GM19467 (cell line): ENCODE results near the gene MCFD2.
"Not testable (repeated sequence)": the region's sequence is repeated elsewhere in the genome, so short reads cannot be mapped to it uniquely, and the experiment has no call there.

Experiments used
- ATAC-seq: cut with Tn5 transposase; IDR thresholded peaks from one replicate; pipeline ENCODE4 v1.9.1; 2021; ENCODE audit warnings: mild to moderate bottlenecking, moderate library complexity; ENCODE audit not compliant: unreplicated experiment

The MCFD2 gene

GRCh38 chr2:46875962-46876689, 39.5 kb downstream of the MCFD2 start:
- ATAC-seq, result not testable (repeated sequence)

DNA sequence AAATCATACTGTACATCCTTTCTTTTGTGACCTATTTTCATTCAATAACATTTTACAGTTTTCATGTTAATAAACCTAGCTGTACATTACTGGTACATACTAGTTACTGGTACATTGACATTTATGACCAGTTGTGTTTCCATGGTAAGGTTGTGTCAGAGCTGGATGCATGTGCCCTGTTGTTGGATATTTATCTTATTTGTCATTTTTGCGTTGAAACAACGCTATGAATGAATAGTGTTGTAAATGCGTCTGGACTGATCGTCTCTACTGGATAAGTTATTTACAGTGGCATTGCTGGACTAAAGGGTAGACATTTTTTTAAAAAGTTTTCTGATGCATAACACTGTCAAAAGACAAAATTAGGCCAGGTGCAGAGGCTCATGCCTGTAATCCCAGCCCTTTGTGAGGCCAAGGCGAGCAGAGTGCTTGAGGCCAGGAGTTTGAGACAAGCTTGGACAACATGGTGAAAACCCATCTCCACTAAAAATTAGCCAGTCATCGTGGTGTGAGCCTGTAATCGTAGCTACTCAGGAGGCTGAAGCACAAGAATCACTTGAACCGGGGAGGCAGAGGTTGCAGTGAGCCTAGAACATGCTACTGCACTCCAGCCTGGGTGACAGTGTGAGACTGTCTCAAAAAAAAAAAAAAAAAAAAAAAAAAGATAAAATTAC, 40.2 kb downstream of the MCFD2 start:
- no peak for ATAC-seq

- no peak for ATAC-seq
These were observed 41.2 kb downstream of the MCFD2 start for GRCh38 chr2:46874236-46874929.

- no peak for ATAC-seq
These were observed 42.0 kb downstream of the MCFD2 start for GRCh38 chr2:46873604-46874068.

DNA sequence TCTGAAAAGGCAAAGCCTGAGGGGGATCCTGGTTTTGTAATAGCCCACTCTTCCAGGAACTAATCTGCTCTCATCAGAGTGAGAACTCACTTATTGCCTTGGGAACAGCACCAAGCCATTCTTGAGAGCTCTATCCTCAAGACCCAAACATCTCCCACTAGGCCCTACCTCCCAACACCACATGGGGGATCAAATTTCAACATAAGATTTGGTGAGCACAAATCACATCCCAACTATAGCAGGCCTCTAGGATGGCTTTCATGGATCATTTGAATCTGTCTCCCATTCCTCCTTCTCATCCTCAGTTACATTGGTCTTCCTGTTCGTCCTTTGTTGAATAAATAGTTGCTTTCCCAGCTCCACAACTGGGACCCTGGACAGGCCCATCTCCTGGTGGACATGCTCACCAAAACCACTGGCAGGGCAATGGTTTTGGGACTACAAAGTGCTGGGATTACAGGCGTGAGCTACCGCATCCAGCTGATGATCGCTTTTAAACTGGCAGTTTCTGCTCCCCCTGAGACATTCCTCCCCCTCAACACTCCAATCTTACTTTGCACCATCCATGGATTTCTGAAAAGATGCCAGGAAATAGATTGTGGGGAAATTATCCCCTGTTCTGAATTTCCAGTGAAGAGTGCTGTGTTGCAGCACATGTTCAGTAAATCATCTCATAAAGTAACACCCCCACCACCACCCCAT, 42.6 kb downstream of the MCFD2 start:
- no peak for ATAC-seq

DNA sequence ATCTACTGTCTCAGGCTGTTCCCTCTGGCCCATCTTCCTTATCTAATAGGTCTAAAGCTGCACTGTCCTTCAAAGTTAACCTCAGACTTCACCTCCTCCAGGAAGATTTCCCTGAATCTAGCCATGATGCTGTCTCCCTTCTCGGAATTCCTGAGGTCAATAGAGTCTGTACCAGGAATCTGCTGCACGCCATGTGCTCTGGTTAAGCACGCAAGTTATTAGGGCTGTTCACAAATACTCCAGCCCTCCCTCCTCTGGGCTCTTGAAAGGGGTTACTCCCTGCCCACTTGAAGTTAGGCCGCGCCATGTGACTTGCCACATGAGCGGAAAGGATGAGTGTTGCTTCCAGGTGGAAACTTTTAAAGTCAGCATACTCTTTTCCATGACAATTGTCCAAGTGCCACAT, 43.6 kb downstream of the MCFD2 start:
- no peak for ATAC-seq

- ATAC-seq, result no peak
These were observed 45.4 kb downstream of the MCFD2 start for GRCh38 chr2:46870051-46870839.

GRCh38 chr2:46869621-46870020, 46.0 kb downstream of the MCFD2 start:
- no peak for ATAC-seq

DNA sequence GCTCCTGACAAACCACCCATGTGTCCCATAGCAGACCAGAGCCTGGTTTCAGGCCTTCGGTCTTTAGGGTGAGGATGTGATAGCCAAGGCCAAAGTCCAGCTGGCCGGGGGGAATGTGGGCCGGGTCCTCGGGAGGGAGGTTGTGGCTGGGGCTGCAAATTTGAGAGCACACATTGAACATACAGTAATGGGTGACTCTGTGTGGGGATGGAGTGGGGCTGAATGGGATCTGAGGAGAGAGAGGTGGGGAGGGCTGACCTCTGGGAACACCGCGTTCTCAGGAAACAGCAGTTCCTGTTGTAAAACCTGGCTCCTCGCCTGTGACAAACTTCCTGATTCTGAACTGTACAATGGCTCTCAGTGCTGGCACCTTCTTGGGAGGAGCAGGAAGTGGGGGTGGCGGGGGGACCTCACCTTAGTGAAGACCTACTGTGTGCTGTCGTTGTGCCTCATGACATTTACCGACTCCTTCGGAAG, 48.8 kb downstream of the MCFD2 start:
- no peak for ATAC-seq

DNA sequence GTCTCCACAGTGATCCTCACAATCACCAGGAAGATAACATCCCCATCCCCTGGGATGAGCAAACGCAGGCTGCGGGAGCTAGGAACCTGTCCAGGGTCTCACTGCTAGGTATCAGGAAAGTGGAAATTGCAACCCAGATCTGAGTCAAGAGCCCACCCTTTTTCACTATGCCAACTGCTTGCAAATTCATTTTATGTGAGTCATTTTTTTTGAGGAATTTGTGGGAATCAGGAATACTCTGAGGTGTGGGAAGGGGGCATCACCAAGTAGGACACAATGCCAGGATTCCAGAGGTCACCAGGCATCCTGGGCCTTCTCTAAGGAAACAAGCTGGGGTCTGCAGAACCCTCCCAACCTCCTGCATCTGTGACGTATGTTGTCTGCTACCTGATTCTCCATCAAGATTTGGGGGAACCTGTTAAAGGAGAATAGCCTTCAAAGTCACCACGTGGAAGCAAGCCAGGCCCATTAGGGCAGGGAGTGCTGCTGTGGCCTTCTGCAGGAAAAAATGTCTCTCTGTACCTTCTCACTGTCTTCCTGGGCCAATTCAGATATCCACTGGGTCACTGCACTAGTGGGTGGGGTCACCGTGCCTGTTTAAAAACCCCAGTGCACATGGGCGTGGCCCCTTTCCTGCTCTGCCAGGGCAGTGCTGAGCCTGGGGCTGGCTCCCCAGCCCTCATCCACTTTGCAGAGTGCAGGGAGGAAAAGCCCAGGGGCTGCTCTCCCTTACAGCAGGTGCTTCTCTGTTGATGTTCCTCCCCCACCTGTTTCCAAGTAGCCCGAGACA, 50.2 kb downstream of the MCFD2 start:
- ATAC-seq, result no peak

DNA sequence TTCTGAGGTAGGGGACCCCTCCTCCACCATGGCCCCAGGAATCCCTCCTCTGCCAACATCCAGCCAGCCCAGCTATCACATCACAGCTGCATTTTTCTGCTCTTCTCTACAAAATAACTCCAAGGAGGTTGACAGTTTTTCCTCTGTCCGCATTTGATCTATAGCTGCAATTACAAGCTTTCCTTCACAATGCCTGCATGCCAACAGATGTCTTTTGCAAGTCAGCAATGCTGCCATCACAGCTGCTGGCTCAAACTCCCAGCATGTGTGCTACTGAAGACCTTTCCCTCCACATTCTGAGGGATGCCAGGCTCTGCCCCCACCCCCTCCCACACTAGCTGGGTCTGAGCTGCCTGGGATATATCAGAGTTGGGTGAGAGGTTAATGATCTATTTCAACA, 51.7 kb downstream of the MCFD2 start:
- ATAC-seq, result no peak

- ATAC-seq, result no peak
These were observed 53.1 kb downstream of the MCFD2 start for GRCh38 chr2:46862514-46862913.

GRCh38 chr2:46861916-46862315, 53.7 kb downstream of the MCFD2 start:
- ATAC-seq, result no peak

DNA sequence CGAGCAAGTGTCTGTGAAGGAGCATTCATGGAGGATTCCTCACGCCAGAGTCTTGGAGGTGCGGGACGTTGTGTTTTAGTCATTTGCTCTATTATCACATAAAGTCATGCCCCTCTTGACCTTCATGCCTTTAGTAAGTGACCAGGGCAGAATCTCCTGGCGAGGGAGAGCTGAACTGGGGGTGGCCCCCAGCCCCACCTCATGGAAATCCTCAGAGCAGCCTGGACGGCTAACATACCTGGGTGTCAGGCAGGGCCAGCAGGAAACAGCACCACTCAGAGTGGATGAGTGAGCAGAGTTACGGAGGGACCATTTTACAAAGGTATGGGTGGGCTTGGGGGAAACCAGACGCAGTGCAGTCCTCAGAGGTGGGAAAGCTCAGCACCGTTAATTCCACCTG, 56.1 kb downstream of the MCFD2 start:
- ATAC-seq, result no peak

GRCh38 chr2:46858702-46859090, 56.9 kb downstream of the MCFD2 start:
- no peak for ATAC-seq

- no peak for ATAC-seq
These were observed 57.5 kb downstream of the MCFD2 start for GRCh38 chr2:46857871-46858701.

DNA sequence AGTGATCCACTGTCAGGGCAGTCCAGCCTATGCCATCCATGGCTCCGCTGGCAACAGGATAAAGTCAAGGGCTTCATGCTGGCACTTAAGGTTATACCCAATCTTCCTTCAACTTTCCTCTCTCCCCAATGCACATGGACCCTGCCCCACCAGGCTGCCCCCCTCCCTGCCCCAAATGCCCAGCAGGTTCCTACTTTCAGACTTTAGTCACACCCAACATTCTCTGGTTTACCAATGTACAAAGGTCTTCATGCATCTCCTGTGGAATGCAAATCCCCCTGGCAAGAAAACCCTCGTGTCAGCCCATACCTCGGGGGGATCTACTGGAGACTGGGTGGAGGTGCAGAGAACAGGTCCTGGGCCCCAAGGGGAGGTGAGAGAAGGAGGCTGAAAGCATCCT, 59.3 kb downstream of the MCFD2 start:
- ATAC-seq, result no peak

DNA sequence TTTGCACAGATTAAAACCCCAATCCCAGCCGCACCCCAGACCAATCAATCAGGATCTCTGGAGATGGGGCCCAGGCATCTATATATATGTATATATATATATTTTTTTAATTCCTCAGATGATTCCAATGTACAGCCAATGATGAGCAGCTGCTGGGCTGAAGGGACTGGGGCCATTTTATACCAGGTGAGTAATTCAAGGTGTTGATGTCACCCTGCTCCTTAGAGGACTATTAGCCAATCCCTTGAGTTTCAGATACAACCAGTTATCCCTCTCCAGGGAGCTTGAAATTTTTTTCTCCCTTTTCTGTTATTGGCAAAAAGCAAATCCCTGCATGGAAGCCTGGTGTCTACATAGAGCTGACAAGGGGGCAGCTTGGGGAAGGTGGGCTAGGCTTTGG, 59.8 kb downstream of the MCFD2 start:
- no peak for ATAC-seq

GRCh38 chr2:46854260-46854659, 61.3 kb downstream of the MCFD2 start:
- no peak for ATAC-seq
